Adrenal gland (tissue), 5 donors: Measurements from ENCODE around the gene DOCK11.

Source experiments
- POLR2A ChIP-seq, 2 donors: fragments of 450-650 bp; IDR thresholded peaks; one replicate each; pipeline ENCODE4 v1.6.1; 2017; ENCODE audit warnings: antibody characterized with exemption in 2 of 2, mild to moderate bottlenecking in 2 of 2, moderate library complexity in 1 of 2
- TF ChIP-seq, protein P1 (sequence below), 6 experiments: fragments of 450-650 bp in 4 of 6; fragments of 200-600 bp in 2 of 6; sonication (generic) in 1 of 6; IDR thresholded peaks; 1 replicate in 5 of 6; 2 replicates in 1 of 6; pipeline versions ENCODE4 v1.5.1 to v1.8.0; 2016 to 2021; ENCODE audit warnings: antibody characterized with exemption in 6 of 6, mild to moderate bottlenecking in 2 of 6, moderate library complexity in 1 of 6
- donor health status: DM: no; HTN: no; CAD: no.

DNA sequence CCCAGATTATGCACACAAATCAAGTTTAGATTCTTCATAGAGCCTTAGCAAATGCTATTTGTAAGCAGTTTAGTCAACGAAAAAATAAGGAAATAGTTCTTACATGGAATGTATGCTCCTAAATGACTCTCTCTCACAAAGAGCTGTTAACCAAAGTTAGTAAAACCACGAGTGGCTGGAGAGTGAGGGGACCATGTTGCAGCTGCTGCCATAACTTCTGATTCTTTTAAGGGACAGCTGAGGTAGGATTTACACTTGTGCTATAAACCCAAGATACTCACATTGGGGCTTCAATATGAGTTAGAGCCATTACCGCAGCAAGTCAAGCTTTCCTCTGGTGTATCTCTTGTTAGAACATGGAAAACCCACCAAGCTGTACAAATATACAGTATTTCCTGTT, 2.7 kb downstream of the DOCK11 start:
- TF ChIP-seq, protein P1, sequence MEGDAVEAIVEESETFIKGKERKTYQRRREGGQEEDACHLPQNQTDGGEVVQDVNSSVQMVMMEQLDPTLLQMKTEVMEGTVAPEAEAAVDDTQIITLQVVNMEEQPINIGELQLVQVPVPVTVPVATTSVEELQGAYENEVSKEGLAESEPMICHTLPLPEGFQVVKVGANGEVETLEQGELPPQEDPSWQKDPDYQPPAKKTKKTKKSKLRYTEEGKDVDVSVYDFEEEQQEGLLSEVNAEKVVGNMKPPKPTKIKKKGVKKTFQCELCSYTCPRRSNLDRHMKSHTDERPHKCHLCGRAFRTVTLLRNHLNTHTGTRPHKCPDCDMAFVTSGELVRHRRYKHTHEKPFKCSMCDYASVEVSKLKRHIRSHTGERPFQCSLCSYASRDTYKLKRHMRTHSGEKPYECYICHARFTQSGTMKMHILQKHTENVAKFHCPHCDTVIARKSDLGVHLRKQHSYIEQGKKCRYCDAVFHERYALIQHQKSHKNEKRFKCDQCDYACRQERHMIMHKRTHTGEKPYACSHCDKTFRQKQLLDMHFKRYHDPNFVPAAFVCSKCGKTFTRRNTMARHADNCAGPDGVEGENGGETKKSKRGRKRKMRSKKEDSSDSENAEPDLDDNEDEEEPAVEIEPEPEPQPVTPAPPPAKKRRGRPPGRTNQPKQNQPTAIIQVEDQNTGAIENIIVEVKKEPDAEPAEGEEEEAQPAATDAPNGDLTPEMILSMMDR (IDR thresholded peaks at IDR 0.05) = no peak
- TF ChIP-seq POLR2A (IDR thresholded peaks at IDR 0.05) = no peak
